Calu3 (cell line): Measurements from ENCODE around the gene NISCH. TPM values are rescaled to one million over a fixed set of nuclear protein-coding genes. Genes with fewer than 3 reads are reported as not detected.
A peak's percentile ranks its signal among the peaks of the same experiment; 100 is the strongest.

Experiments
- BruUV-seq: library from RNA; stranded (reverse); fragments of 400-500 nt; replicated peaks from 2 replicates; lab custom pipeline; 2021; lab: Mats Ljungman, UMichigan
- CTCF ChIA-PET: fragments of 300-600 bp; sonication (Branson Sonifier 250); formaldehyde crosslinking; loops from one replicate; lab custom pipeline; 2022; ENCODE audit warnings: antibody characterized with exemption; lab: Charles Lee
- DNase-seq: peaks from one replicate; pipeline ENCODE4 v3.0.0; 2022
- H3K27ac Mint-ChIP-seq: one replicate; pipeline ENCODE4 v1.8.0; 2022; ENCODE audit warnings: mixed read lengths; ENCODE audit not compliant: unreplicated experiment
- H3K27me3 Mint-ChIP-seq: one replicate; pipeline ENCODE4 v1.8.0; 2022; ENCODE audit warnings: mixed read lengths; ENCODE audit not compliant: unreplicated experiment
- H3K36me3 Mint-ChIP-seq: one replicate; pipeline ENCODE4 v1.8.0; 2022; ENCODE audit warnings: mild to moderate bottlenecking, moderate library complexity, mixed read lengths; ENCODE audit not compliant: insufficient read depth, unreplicated experiment
- H3K4me1 Mint-ChIP-seq: one replicate; pipeline ENCODE4 v1.8.0; 2022; ENCODE audit warnings: mild to moderate bottlenecking, low read depth, mixed read lengths; ENCODE audit not compliant: unreplicated experiment
- H3K4me3 Mint-ChIP-seq: one replicate; pipeline ENCODE4 v1.8.0; 2022; ENCODE audit warnings: mild to moderate bottlenecking, low read depth, moderate library complexity, mixed read lengths; ENCODE audit not compliant: unreplicated experiment
- H3K9me3 Mint-ChIP-seq: one replicate; pipeline ENCODE4 v1.8.0; 2022; ENCODE audit warnings: low read depth, mixed read lengths; ENCODE audit not compliant: unreplicated experiment
- CTCF ChIP-seq: fragments of 200-600 bp; IDR thresholded peaks from one replicate; pipeline ENCODE4 v1.8.0; 2022; ENCODE audit warnings: antibody characterized with exemption; ENCODE audit not compliant: unreplicated experiment
- intact Hi-C: fragments of 100-400 bp; cut with micrococcal nuclease; formaldehyde crosslinking; loops from one replicate; pipeline ENCODE4 v1.10.0; 2022; ENCODE audit not compliant: unreplicated experiment
- total RNA-seq: library from RNA; stranded (reverse); gene quantifications from 2 replicates; pipeline ENCODE4 v1.2.3, GENCODE V29; 2022

Gene NISCH
- total RNA-seq, 1 experiment from 2014 or later, result 58.6 TPM

- peaks cover 46% of the 10 kb centered on the region for H3K36me3 Mint-ChIP-seq
- no peak for TF ChIP-seq CTCF
- CTCF ChIA-PET, result interaction anchor here (0.6 kb wide), 1 partner anchor 347 kb away, joined by 4 read pairs; no protein-coding TSS in a partner anchor
- intact Hi-C loops, result no loop called here
- no peak overlapping the region for H3K4me3 Mint-ChIP-seq
- DNase-seq, result no peak
- no peak overlapping the region for H3K27ac Mint-ChIP-seq
- H3K9me3 Mint-ChIP-seq, result no peaks in the 10 kb centered on the region
- no peaks in the 10 kb centered on the region for H3K4me1 Mint-ChIP-seq
- H3K27me3 Mint-ChIP-seq, result no peaks in the 10 kb centered on the region
- no TSS peak for BruUV-seq
Observed at GRCh38 chr3:52523386-52524257, 68.2 kb downstream of the NISCH start.

GRCh38 chr3:52524258-52524751 is 68.9 kb downstream of the NISCH start:
- intact Hi-C loops, result no loop called here
- H3K4me3 Mint-ChIP-seq, result no peak overlapping the region
- no peaks in the 10 kb centered on the region for H3K27me3 Mint-ChIP-seq
- BruUV-seq, result no TSS peak
- no peak overlapping the region for H3K27ac Mint-ChIP-seq
- DNase-seq, result no peak
- H3K4me1 Mint-ChIP-seq, result no peaks in the 10 kb centered on the region
- peaks cover 51% of the 10 kb centered on the region for H3K36me3 Mint-ChIP-seq
- no peaks in the 10 kb centered on the region for H3K9me3 Mint-ChIP-seq
- CTCF ChIA-PET, result interaction anchor here (0.6 kb wide), 2 partner anchors 61 to 510 kb away, joined by 4 to 5 read pairs; no protein-coding TSS in a partner anchor
- no peak for TF ChIP-seq CTCF

GRCh38 chr3:52524752-52525679 is 69.6 kb downstream of the NISCH start:
- Mint-ChIP-seq H3K36me3 (peaks cover 51% of the 10 kb centered on the region), H3K27me3 (no peaks in the 10 kb centered on the region), H3K9me3 (no peaks in the 10 kb centered on the region), H3K4me3 (no peak overlapping the region), H3K27ac (no peak overlapping the region), H3K4me1 (no peaks in the 10 kb centered on the region)
- no peak for TF ChIP-seq CTCF
- DNase-seq, result no peak
- BruUV-seq, result TSS peak; percentile 31
- CTCF ChIA-PET, result interaction anchor here (0.6 kb wide), 2 partner anchors 60 to 511 kb away, joined by 4 to 5 read pairs; no protein-coding TSS in a partner anchor
- intact Hi-C loops, result no loop called here
